ENCODE measurements around the gene LATS2.

Gene LATS2

DNA sequence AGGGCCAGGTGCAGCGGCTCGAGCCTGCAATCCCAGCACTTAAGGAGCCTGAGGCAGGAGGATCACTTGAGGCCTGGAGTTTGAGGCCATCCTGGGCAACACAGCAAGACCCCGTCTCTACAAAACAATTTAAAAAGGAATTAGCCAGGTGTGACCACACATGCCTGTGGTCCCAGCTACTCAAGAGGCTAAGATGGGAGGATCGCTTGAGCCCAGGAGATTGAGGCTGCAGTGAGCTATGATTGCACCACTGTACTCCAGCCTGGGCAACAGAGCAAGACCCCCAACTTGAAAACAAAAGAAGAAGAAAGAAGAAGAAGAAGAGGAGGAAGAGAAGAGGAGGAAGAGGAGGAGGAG lies 47.7 kb downstream of the LATS2 start:
- no peak for DNase-seq

DNA sequence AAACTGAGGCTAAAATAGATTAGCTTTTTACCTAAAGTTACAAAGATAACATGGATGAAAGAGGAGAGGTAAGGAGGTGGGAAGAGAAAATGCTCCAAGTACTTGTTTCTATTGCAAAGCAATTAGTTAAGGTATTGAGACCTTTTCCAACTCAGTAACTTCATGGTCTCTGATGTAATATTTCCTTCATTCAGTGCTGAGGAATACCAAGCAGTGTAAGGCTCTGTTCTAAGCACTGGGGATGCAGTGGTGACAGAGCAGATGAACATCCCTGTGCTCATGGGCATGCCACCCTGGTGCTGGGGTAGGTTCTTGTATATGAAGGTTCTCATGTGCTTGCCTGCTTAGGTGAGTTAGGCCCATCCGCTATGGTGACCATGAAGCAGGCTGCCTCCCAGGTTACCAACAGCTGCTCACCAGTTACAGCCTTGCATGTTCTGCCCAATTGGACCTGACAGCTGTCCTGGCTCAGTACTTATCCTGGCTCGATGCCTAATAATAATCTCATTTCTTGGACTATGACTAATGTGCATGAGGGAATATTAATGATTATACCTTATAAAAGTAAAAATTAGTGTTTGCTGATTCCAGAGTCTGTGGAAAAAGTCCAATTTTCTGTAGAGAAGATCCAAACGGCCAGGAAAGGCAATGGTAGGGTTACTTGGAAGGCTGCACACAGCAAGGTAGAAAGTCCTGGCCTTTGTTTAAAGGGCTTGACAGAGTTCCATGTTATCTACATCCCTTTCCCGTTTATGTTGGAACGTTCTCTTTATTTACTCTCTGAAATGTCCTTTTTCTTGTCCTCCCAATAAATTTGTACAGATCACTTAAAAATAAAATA lies 48.3 kb downstream of the LATS2 start:
- DNase-seq = no peak

DNA sequence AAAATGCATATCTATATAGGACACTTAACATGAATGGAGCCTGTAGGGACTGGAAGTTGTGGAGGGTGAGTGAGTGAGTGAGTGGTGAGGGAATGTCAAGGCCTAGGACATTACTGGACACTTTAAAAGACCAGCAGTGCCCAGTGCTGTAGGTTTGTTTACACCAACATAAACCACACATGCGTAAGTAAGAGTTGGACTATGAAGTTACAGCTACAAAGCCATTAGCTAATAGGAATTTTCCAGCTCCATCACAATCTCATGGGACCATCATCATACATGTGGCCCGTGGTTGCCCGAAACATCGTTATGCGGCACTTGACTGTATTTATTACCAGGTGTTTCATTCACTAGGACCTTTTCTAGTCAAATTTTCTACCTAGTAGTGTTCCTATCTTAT lies 49.2 kb downstream of the LATS2 start:
- DNase-seq = no peak

DNA sequence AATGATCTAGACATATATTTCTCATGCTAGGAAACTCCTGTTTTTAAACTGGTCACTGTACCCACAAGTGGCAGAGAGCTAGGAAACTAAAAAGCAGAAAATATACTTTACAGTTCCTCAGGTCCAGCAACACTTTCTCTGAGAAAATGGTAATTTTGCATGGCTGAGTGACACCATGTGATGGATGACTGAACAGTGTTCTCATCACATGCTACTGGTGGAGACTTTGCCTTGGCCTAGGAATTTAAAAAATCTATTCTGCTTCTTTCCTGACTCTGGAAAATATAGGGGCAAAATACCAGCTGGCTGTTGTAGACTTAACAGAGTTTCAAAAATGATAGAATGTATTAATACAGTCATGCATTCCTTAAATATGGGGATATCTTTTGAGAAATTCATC lies 50.0 kb downstream of the LATS2 start:
- no peak for DNase-seq

DNA sequence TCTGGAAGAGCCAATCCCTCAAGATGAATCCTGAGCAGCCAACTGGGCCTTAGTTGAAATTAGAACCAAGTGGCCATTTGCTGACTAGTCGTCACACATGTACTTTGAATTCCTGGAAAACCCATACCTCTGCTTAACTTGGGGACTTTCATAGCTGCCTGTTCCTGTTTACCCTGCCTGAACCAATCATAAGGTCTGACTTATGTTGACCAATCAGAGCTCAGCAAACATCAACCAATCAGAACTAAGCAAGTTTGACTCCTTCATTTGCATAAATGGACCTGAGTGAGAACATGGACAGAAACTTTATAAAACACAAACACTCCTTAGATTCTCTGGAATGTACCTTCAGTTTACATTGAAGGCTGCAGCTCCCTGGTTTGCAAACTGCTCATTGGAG lies 50.8 kb downstream of the LATS2 start:
- DNase-seq = no peak

DNA sequence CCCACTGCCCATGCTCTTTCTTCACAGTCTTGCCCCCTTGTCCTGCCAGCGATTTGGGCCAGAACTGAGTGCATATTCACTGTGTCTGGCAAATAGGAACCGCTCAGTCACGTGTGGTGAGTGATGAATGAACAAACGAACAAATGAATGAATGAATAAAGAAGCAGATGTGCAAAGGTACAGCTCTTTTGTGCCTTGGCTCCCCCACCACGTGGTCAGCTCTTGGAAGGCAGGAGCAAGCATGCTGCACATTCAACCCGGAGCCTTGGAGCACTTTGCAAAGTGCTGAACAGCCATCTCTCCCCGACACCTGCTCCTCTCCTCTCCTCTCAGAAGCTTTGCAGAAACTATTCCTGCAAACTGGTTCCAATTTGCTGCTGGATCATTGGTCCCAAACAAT lies 52.4 kb downstream of the LATS2 start:
- no peak for DNase-seq

DNA sequence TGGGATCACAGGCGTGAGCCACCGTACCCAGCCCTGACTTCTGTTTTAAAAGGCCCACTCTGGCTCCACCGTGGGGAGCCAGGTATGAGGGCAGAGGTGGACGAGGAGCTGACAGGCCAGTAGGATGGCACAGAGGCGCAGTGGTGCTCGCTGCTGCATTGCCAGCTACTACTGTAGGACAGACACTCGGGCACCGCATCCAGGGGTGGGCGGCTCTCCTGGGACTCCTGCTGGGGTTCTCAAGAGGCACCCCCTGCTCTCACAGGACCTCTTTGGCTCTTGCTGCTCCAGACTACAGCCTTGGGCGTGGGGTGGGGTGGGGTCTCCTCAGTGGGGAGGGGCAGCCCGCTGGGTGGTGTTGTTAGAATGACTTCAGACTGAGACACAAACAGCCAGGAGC lies 53.4 kb downstream of the LATS2 start:
- DNase-seq = no peak

DNA sequence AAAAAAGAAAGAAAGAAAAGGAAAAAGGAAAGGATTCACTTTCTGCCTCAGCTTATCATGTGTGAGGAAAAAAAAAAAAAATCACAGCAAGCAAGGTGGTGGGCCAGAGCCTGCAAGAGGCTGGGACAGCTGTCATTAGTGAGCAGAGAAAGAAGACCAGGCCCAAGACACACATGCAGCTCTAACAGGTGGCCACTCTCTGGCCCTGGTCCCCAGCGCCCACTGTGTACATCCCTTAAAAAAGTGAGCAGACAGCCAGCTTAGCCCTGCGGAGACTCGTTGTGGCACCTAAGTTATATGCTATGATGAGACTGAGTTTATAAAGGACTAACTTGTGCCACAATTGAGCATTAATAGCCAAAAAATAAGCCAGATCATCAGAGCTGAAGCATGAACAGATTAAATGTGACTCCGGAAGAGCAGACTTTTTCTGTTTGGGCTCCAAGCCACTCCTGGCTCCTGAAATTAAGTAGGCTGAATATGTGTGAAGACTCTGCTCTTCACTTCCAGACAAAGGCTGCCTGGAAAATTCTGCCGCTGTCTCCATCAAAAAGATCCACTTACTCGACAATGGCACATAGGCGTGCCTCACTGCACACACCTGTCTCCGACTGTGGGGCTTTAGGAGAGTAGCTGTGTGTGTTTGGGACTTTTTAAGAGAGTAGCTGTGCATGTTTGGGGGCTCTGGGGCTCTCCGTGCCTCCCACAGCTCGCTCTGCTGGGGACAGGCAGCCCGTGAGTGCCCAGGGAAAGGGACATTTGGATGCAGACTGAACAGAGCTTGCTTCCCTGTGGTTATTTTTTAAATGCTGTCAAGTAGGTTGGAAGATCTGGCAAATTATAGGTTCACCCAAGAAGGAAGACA lies 55.0 kb downstream of the LATS2 start:
- no peak for DNase-seq

DNA sequence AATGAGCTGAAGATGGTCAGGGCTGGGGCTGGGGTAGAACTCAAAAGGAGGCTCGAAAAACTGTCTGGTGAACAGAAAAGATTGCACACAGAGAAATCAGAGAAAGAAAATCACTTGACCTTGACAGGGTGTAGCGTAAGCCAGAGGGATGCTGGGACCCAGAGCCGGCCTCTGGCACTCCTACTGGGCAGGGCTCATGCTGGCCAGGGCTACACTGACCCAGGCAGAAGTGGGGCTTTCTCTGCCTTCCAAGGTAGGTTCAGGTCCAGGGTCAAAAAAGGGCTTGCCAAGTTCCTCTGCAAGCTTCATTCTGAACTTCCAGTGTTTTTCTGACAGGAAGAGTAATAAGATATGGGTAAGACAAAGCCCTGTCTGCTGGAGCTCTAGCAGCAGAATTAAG lies 56.2 kb downstream of the LATS2 start:
- no peak for DNase-seq

DNA sequence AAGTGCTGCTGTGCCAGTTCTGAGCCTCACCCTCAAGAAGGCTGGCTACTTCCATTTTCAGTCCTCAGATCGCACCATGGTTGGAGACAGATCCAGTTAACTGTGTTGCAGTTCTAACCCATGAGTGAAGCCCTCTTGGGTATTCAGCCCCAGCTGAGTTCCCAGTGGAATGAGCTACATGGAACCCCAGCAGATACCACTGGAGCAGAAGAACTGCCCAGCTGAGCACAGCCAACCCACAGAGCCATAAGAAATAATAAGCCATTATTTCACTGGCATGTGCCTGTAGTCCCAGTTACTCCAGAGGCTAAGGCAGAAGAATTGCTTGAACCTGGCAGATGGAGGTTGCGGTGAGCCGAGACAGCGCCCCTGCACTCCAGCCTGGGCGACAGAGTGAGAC lies 59.9 kb downstream of the LATS2 start:
- no peak for DNase-seq

DNA sequence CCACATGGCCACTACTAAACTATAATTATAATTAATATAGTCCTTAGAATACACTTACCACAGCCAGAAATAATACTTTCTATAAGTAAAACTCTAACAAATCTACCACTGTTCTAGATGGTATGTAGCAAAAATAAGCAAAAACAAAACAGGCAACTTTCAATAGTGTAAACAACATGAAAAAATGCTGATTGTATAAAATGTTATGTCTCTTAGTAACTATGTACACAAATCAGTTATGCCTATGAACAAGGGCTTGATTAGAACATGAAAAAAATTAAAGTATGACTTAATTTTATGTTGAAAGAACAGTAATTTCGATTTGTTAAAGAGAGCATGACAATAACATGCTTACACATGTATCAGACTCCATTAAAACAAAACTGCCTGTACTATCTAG lies 60.7 kb downstream of the LATS2 start:
- no peak for DNase-seq

DNA sequence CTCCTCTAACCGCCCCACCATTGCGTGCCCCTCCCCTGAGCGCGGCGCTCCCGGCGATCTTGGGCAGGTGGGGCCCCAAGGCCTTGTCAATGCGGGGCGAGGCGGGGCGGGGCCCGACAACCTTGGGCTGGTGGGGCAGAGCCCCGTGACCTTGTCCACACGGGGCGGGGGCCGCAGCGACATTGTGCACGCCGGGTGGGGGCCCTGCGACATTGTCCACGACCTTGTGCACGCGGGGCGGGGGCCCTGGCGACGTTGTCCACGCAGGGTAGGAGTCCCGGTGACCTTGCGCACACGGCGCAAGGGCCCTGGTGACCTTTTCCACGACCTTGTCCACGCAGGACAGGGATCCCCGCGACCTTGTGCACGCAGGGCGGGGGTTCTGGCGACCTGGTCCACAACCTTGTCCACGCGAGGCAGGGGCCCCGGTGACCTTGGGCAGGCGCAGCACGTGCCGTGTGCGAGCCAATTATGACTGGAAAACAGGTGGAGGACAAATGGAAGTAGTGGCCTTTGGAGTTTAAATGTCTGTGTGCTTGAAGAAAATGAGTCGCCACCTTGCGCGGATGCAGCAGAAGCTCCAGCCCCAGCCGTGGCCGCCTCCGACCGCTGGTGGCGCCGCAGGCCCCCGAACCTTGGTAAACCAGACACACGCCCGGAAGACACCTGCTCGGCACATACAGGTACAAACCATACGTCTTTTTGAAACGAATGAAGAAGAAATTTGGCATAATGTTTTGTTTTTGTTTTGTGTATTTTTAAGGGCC lies 62.6 kb downstream of the LATS2 start:
- no peak for DNase-seq

DNA sequence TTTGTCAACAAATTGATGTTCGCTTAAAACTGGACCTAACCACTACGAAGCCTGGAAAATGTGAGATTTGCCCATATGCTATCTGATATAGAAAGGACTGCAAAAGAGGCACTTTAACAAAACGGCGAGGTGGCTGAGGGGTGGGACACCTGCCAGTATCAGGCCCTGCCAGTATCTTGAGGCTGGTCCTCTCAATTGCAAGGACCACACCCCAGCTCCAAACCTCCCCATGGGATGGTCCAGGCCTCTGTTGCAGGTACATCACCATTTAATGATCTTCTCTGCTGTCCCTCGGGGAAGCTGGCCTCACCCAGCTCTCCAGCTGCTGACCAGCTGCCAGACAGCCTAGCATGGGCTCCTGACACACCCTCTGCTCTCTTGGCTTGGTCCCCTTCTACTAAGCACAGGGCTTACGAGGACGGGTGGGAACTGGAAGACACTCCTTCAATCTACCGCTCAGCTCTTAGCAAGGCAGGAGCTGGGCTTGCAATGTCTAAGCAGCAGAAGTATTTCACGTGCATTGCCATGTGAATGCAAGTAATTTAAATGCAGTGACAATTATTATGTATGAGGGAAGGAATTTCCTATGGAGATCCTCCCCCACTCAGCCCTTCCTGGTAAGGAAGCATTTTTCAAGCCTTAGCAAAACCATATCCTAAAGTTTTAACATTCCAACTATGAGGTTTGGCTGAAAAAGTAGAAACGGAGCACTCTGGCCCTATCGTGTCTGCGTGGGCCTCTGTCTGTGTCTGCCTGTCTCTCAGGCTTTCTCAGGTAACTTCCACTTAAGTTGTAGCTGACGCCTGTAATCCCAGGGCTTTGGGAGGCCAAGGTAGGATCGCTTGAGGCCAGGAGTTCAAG lies 63.9 kb downstream of the LATS2 start:
- no peak for DNase-seq

DNA sequence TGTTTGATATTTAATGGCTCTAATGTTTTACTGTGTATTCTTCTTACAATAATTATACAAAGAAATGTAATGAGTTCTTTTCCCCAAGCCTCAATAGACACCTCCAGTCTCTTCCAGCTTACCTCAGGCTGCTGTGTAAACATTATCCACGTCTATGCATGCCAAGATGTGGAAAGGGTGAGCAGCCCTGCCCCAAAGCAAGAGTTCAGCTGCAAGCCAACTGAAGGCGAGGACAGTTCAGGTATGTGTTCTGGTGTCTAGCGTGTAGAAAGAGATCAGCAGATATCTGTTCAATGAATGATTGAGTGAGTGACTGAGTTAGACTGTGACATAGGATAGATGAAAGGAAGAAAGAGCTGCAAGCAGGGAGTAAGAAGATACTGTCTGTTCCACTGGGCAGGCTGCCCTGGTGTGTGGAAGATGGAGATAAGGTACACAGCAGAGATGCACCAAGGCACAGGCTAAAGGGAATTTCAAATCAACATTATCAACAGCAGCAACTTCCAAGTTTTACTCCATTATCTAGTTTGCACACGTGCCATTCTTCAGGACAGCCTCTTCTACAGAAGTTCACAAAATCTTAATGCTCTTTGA lies 66.0 kb downstream of the LATS2 start:
- DNase-seq = no peak

DNA sequence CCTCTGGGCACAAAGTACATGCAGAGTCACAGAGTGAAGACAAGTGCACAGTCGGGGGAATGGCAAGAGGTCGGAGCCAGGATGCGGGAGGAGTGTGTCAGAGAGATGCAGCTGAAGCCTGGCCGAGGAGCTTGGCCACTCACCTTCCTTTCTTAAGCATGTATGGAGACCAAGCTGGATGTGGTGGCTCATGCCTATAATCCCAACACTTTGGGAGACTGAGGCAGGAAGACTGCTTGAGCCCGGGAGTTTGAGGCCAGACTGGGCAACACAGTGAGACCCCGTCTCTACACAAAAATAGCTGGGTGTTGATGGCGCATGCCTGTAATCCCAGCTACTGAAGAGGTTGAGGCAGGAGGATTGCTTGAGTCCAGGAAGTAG lies 67.0 kb downstream of the LATS2 start:
- no peak for DNase-seq

DNA sequence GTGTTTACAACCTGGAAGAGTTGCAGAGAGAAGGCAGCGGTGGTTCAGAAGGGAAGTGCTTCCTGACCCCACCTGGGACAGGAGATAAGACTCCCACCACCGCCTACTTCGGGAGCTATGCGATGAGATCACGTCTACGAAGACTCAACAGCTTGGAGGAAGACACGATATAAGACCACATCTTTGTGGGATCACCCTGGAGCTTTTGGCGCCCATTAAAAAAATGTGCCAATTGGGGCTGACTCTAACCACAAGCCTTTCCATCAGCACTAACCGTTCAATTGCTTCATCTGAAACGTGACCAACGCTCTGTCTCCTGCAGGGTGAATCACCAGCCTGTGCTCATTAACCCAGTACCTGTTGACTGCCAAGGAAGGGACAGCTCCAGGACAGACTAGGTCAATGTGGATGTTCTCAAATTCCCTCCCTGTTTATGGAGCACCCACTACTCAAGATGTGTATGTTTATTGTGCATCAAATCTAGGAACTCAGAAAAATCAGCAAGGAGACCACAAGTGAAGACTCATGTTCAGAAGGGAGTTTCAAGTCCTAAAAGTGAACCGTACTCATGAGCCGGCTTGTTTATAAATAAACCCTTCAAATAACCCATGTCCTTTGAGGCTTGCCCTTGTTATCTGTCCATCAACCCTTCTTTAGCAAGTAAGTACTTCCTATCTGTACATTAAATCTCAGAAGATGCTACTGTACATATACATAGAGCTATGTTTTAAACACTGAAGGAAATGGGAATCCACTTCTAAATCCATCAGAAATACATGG lies 67.5 kb downstream of the LATS2 start:
- DNase-seq = no peak

DNA sequence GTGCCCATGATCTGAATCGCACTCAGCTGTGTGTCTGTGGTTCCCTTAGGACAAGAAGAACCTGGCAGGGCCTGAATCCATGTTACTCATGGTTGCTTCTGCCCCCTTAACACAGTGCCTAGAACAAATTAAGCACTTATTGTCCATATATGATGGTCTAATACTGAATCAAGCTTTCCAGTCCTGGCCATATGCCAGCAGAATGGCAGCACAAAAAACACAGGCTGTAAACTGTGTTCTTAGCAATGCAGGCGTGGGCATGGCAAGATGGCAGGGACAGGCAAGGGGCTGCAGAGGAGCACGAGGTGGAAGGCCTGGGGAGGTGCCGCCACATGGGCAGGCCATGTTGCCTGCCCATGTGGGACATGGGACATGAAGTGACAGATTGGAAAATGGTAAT lies 68.2 kb downstream of the LATS2 start:
- no peak for DNase-seq

DNA sequence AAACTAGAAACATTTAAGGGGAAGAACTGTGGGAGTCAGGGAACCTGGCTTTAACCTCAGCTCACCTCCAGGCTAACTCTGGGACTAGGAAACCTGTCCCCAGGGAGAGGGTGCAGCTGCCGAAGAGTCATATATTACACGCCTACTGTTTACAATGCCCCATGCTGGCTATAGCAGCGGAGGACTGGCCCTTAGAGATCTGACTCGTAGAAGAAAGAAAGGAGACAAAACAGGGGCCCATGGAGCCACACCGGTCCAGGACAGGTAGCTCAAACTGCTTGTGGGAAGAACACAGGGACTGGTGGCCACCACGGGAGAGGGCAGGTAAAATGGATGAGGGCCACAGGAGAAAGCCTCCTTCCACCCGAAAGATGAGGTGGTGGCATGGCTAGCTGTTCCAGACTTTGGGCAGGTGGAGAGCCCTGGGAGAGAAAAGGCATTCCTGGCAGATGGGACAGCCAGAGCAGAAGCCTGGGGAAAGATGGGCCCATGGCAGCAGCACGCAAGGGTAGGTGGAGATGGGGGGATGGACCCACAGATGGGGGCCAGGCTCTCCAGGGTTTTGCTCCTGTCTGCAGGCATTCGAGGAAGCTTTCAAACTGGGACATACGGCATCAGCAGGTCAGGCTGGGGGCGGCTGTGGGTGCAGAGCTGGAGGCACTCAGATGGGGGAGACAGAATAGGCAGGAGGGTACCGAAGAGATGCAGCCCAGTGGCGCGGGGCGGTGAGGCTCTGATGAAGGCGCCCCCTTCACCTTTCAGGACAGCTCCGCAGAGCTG lies 69.5 kb downstream of the LATS2 start:
- no peak for DNase-seq

DNA sequence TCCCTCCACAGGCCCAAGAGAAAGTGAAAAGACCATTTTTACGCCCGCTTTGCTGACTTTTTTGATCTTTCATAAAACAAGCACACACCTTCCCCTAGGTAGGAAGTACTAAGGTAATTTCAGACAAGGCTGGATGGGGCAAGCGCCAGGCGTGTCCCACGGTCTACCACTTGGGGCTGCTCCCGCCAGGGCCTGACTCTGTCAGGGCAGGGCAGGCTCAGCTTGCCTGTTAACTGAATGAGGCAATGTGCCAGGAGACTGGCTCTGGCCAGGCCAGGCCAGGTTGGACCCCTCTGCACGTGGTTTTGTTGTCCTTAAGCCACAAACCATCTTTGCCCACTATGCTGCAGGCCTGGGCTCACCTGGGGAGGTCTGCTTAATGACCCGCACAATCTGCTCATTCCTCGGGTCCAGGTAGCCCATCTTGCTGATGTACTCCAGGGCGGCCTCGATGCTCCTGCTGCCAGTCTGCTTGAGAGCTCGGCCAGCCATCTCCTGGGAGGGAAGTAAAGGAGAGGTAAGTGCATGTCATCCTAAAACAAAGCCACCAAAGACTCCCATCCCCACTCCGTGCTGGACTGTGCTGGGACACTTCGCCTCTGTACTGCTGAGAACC lies 70.4 kb downstream of the LATS2 start:
- no peak for DNase-seq
